Sigmoid colon (tissue), 3 donors: ENCODE results near the gene P2RY8.

Experiments used
- CTCF ChIP-seq, 4 experiments: fragments of 450-650 bp in 3 of 4; fragments of 200-600 bp in 1 of 4; IDR thresholded peaks; one replicate each; pipeline ENCODE4 v1.5.1; 2016 to 2019; ENCODE audit warnings: antibody characterized with exemption in 4 of 4, mild to moderate bottlenecking in 3 of 4, moderate library complexity in 2 of 4
- POLR2A ChIP-seq, 2 donors: fragments of 450-650 bp; IDR thresholded peaks; one replicate each; pipeline ENCODE4 v1.6.1; 2016; ENCODE audit warnings: antibody characterized with exemption in 2 of 2, mild to moderate bottlenecking in 2 of 2, moderate library complexity in 2 of 2

GRCh38 chrX:1453951-1454785 lies 82.8 kb downstream of the P2RY8 start:
- peak; percentile 84 to 98 (median 93) for TF ChIP-seq CTCF (IDR thresholded peaks at IDR 0.05)
- TF ChIP-seq POLR2A (IDR thresholded peaks at IDR 0.05), result no peak
